Sigmoid colon (tissue), 7 donors: ENCODE data around the gene MAP1A. TPM values are rescaled to one million over a fixed set of nuclear protein-coding genes. Genes with fewer than 3 reads are reported as not detected.
A peak's percentile ranks its signal among the peaks of the same experiment; 100 is the strongest.
"Not testable (repeated sequence)": the region's sequence is repeated elsewhere in the genome, so short reads cannot be mapped to it uniquely, and the experiment has no call there.

Source experiments
- DNase-seq: peaks from one replicate; pipeline ENCODE4 v3.0.0-alpha.2; 2019
- H3K27ac ChIP-seq, 4 donors: fragments of 200-600 bp; sonication (generic); one replicate each; pipeline ENCODE4 v1.5.1; 2016 to 2019; ENCODE audit warnings: mild to moderate bottlenecking in 1 of 4
- H3K27me3 ChIP-seq, 3 donors: fragments of 200-600 bp; sonication (generic); one replicate each; pipeline ENCODE4 v1.5.1; 2019; ENCODE audit warnings: mild to moderate bottlenecking in 1 of 3
- H3K36me3 ChIP-seq, 4 donors: fragments of 200-600 bp; sonication (generic); one replicate each; pipeline ENCODE4 v1.5.1; 2016 to 2019
- H3K4me1 ChIP-seq, 4 donors: fragments of 200-600 bp; sonication (generic); one replicate each; pipeline ENCODE4 v1.5.1; 2017 to 2019
- H3K4me3 ChIP-seq, 4 donors: fragments of 200-600 bp; sonication (generic); one replicate each; pipeline ENCODE4 v1.5.1; 2017 to 2019; ENCODE audit warnings: mild to moderate bottlenecking in 2 of 4, moderate library complexity in 1 of 4
- H3K9me3 ChIP-seq, 4 donors: fragments of 200-600 bp in 3 of 4; sonication (generic) in 3 of 4; one replicate each; pipeline versions ENCODE4 v1.5.1 to v1.6.1; 2013 to 2019
- EP300 ChIP-seq, 4 donors: sonication (generic); formaldehyde crosslinking; IDR thresholded peaks; one replicate each; pipeline ENCODE4 v1.6.1; 2017; ENCODE audit warnings: antibody characterized with exemption in 4 of 4
- POLR2A ChIP-seq, 2 donors: fragments of 450-650 bp; IDR thresholded peaks; one replicate each; pipeline ENCODE4 v1.6.1; 2016; ENCODE audit warnings: antibody characterized with exemption in 2 of 2, mild to moderate bottlenecking in 2 of 2, moderate library complexity in 2 of 2
- POLR2AphosphoS5 ChIP-seq, 4 donors: sonication (generic); formaldehyde crosslinking; IDR thresholded peaks; one replicate each; pipeline ENCODE4 v1.6.1; 2017; ENCODE audit warnings: antibody characterized with exemption in 4 of 4
- WGBS, 2 donors: extraction: QIAGEN DNeasy Blood & Tissue Kit; methylation state at CpG; one replicate each; pipeline ENCODE4 v1.1.7; 2013; 5-methylcytosine and 5-hydroxymethylcytosine counted together
- intact Hi-C: fragments of 100-400 bp; cut with DNase I; formaldehyde crosslinking; loops from one replicate; pipeline ENCODE4 v1.15.1; 2023
- polyA plus RNA-seq, 3 donors: library from polyadenylated mRNA; stranded (reverse); fragments of 200-250 nt; gene quantifications; one replicate each; pipeline ENCODE4 v1.2.3, GENCODE V29; 2013
- total RNA-seq, 4 donors: library from RNA; depleted of rRNA; stranded (reverse); fragments of >200 nt; gene quantifications; one replicate each; pipeline ENCODE4 v1.1.0, GENCODE V29; 2016
- TF ChIP-seq, protein P1 (sequence below), 4 experiments: fragments of 450-650 bp in 3 of 4; fragments of 200-600 bp in 1 of 4; IDR thresholded peaks; one replicate each; pipeline ENCODE4 v1.5.1; 2016 to 2019; ENCODE audit warnings: antibody characterized with exemption in 4 of 4, mild to moderate bottlenecking in 3 of 4, moderate library complexity in 2 of 4
- donor health status: healthy with polysubstance abuse.
- donor health status: Bipolar disorder and iron deficiency.
- donor health status: healthy.

MAP1A gene
- total and polyA plus RNA-seq, 7 donors = 0.23 to 61.2 (median 25.2) TPM

DNA sequence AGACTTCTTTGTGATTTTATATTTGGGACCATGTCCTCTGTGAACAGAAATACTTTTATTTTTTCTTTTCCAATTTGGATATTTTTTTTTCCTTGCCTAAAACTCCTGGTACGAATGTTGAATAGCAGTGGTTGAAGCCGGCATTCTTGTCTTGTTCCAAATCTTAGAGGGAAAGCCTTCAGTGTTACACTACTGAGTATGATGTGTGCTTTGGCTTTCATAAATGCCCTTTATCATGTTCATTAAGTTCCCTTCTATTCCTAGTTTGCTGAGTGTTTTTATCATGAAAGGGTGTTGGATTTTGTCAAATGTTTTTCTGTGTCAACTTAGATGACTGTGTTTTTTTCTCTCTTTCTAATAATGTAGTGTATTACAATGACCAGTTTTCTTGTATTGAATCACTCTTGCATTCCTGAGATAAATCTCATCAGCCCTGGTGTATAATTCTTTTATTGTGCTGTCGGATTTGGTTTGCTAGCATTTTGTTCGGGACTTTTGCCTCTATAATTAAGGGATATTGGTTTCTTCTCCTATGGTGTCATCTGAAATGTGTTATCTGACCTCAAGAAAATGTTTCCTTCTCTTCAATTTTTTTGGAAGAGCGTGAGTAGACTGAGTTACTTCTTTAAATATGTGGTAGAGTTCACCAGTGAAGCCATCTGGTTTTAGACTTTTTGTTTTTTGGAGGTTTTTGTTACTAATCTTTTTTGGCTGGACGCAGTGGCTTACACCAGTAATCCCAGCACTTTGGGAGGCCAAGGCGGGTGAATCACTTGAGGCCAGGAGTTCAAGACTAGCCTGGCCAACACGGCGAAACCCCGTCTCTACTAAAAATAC, 33.3 kb downstream of the MAP1A start:
- 82% methylated on average over 10 of the region's 10 CpGs for WGBS, 2 donors
- no peaks in the 10 kb centered on the region for H3K4me1 ChIP-seq
- H3K27ac ChIP-seq = no peak overlapping the region
- H3K27me3 ChIP-seq = no peaks in the 10 kb centered on the region
- no peak for TF ChIP-seq POLR2AphosphoS5 (IDR thresholded peaks at IDR 0.05)
- TF ChIP-seq EP300 (IDR thresholded peaks at IDR 0.05) = no peak
- TF ChIP-seq POLR2A (IDR thresholded peaks at IDR 0.05) = no peak
- TF ChIP-seq, protein P1, sequence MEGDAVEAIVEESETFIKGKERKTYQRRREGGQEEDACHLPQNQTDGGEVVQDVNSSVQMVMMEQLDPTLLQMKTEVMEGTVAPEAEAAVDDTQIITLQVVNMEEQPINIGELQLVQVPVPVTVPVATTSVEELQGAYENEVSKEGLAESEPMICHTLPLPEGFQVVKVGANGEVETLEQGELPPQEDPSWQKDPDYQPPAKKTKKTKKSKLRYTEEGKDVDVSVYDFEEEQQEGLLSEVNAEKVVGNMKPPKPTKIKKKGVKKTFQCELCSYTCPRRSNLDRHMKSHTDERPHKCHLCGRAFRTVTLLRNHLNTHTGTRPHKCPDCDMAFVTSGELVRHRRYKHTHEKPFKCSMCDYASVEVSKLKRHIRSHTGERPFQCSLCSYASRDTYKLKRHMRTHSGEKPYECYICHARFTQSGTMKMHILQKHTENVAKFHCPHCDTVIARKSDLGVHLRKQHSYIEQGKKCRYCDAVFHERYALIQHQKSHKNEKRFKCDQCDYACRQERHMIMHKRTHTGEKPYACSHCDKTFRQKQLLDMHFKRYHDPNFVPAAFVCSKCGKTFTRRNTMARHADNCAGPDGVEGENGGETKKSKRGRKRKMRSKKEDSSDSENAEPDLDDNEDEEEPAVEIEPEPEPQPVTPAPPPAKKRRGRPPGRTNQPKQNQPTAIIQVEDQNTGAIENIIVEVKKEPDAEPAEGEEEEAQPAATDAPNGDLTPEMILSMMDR (IDR thresholded peaks at IDR 0.05) = no peak
- peaks cover 0 to 3% (median 0%) of the 10 kb centered on the region in 4 donors for H3K9me3 ChIP-seq
- peaks cover 0 to 10% (median 2%) of the 10 kb centered on the region in 4 donors for H3K36me3 ChIP-seq
- H3K4me3 ChIP-seq = no peak overlapping the region
- intact Hi-C loops = no loop called here
- DNase-seq = peak; percentile 30

DNA sequence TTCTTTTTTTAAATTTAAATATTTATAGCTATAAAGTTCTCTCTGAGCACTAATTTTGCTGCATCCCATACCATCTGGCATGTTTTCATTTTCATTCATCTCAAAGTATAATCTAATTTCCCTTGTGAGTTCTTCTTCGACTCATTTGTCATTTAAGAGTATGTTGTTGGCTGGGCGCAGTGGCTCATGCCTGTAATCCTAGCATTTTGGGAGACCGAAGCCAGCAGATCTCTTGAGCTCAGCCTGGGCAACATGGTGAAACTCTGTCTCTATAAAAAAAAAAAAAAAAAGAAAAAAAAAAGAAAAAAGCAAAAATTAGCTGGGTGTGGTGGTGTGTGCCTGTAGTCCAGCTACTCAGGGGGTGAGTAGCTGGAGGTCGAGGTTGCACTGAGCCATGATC, 34.8 kb downstream of the MAP1A start:
- Histone ChIP-seq H3K36me3 (peaks cover 0 to 19% (median 2%) of the 10 kb centered on the region in 4 donors), H3K27ac (no peak overlapping the region), H3K9me3 (peaks cover 0 to 3% (median 0%) of the 10 kb centered on the region in 4 donors), H3K4me1 (no peaks in the 10 kb centered on the region), H3K27me3 (no peaks in the 10 kb centered on the region), H3K4me3 (no peak overlapping the region)
- DNase-seq = no peak
- TF ChIP-seq POLR2AphosphoS5 (IDR thresholded peaks at IDR 0.05) (no peak), EP300 (IDR thresholded peaks at IDR 0.05) (no peak), POLR2A (IDR thresholded peaks at IDR 0.05) (no peak)
- TF ChIP-seq, protein P1 (IDR thresholded peaks at IDR 0.05) = no peak
- intact Hi-C loops = no loop called here
- WGBS, 2 donors = 96 to 97% methylated on average over 4 of the region's 4 CpGs

DNA sequence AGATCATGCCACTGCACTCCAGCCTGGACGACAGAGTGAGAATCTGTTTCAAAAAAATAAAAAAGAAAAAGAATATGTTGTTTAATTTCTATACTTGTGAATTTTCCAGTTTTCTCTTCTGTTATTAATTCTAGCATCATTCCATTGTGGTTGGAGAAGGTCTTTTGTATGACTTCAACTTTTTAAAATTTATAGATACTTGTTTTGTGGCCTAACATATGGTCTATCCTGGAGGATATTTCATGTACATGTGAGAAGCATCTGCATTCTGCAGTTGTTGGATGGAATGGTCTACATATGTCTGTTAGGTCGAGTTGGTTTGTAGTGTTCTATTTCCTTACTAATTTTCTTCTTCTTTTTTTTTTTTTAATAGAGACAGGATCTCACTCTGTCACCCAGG, 35.6 kb downstream of the MAP1A start:
- H3K36me3 ChIP-seq = peaks cover 0 to 22% (median 2%) of the 10 kb centered on the region in 4 donors
- 84 to 88% methylated on average over 2 of the region's 2 CpGs for WGBS, 2 donors
- H3K27ac ChIP-seq = no peak overlapping the region
- H3K27me3 ChIP-seq = no peaks in the 10 kb centered on the region
- no peak for DNase-seq
- H3K4me1 ChIP-seq = no peaks in the 10 kb centered on the region
- H3K9me3 ChIP-seq = no peaks in the 10 kb centered on the region
- no peak overlapping the region for H3K4me3 ChIP-seq
- intact Hi-C loops = no loop called here
- no peak for TF ChIP-seq EP300 (IDR thresholded peaks at IDR 0.05)
- TF ChIP-seq POLR2AphosphoS5 (IDR thresholded peaks at IDR 0.05) = no peak
- TF ChIP-seq, protein P1 (IDR thresholded peaks at IDR 0.05) = no peak
- TF ChIP-seq POLR2A (IDR thresholded peaks at IDR 0.05) = no peak

DNA sequence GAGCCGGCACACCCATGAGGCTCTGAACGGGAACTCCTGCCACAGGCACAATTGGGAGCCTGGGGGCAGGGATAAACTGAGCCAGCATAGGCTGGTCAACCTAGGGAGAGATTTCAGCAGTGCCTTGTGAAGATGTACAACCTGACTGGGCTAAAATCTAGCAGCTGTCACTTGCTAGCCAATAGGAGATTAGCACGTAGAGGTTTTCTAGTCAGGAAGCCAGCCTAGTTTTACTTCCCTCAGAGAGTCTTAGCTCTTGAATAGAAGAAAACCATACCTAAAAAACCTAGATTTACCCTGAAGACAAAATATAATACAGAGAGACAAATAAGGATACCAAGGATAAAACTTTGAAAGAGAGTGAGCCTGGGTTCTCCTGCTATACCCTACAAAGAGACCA, 45.3 kb downstream of the MAP1A start:
- WGBS, 2 donors = 91 to 93% methylated on average over 2 of the region's 3 CpGs
- H3K4me1 ChIP-seq = not testable (repeated sequence)
- peaks cover 0 to 11% (median 3%) of the 10 kb centered on the region in 4 donors for H3K36me3 ChIP-seq

DNA sequence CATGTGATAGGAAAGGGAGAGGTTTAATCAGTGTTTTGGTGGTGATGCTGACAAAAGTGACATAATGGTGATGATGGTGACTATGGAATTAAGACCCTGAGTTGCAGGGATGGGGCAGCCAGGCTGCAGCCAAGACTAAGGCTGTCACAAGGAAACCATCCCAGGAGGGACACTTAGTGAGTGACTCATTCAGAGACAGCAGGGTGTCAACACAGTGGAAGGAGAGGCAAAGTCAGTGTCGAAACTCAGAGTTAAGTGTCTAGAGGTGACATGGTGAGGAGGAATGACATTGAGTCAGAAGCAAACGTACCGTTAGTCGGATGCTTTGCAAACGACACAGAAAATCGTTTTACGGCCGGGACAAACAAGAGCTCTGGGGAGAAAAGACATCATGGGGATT, 46.4 kb downstream of the MAP1A start:
- WGBS, 2 donors = no CpG with 5 or more reads among the region's 8 CpGs
- not testable (repeated sequence) for H3K4me1 ChIP-seq

More for the DNA sequence above, 45.3 kb downstream of the MAP1A start:
- DNase-seq, H3K27me3 ChIP-seq, H3K27ac ChIP-seq, intact Hi-C loops, H3K9me3 ChIP-seq, H3K4me3 ChIP-seq: not testable (repeated sequence)

DNA sequence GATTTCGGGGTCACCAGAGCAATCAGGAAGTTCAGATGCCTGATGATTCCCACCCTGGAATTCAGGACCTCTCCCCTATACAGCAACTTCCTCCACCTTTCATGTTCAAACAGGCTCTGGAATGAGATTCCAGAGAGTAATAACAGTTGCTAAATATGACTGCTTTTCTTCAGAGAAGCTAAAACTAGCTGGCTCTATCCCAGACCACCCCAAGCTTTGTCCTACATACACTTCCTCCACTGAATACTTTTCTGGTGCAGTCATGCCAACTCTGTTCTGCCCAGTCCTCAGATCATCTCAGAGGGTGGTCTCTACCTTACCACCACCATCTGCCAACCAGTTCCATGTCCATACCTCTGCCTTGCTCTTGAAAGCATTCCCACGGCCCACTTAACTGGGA, 49.2 kb downstream of the MAP1A start:
- H3K4me3 ChIP-seq, H3K27me3 ChIP-seq, H3K36me3 ChIP-seq, H3K27ac ChIP-seq, intact Hi-C loops, H3K9me3 ChIP-seq, DNase-seq, H3K4me1 ChIP-seq: not testable (repeated sequence)
- WGBS, 2 donors = no CpG with 5 or more reads among the region's 2 CpGs

More for the DNA sequence above, 46.4 kb downstream of the MAP1A start:
- H3K4me3 ChIP-seq, H3K9me3 ChIP-seq, H3K27me3 ChIP-seq, H3K27ac ChIP-seq, H3K36me3 ChIP-seq, DNase-seq, intact Hi-C loops: not testable (repeated sequence)

DNA sequence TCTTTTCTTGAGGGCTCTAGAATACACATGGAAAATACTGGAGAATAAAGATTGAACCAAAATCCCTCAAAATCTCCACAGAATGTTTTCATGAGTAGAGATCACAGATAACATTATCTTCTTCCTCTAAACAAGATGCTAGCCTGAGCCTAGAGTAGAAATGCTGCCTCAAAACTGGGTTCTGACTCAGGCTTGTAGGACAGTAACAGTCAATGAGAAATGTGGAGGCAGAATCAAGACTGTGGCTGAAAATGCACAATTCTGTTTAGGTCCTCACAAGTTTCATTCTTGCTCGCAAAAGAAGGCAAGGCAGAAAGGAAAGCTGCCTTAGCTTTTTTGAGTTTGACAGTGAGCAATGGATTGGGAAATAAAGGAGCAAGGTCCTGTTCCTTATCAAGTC, 57.2 kb downstream of the MAP1A start:
- H3K4me1 ChIP-seq, DNase-seq, H3K27ac ChIP-seq, H3K9me3 ChIP-seq, H3K27me3 ChIP-seq, H3K4me3 ChIP-seq, H3K36me3 ChIP-seq, intact Hi-C loops: not testable (repeated sequence)
- no CpG with 5 or more reads among the region's 1 CpG for WGBS, 2 donors
